SK-N-SH treated with all-trans-retinoic acid at 6 μM for 48 hours (cell line): ENCODE data around the gene MYO5B.

Experiments used
- BACH2 ChIP-seq: fragments of 250-450 bp; sonication (Bioruptor Pico); IDR thresholded peaks from 2 replicates; pipeline ENCODE4 v1.9.0; 2021; ENCODE audit warnings: mild to moderate bottlenecking, borderline replicate concordance
- CSDC2 ChIP-seq: fragments of 250-450 bp; sonication (Bioruptor Pico); IDR thresholded peaks from 2 replicates; pipeline ENCODE4 v1.5.0; 2020; ENCODE audit warnings: mild to moderate bottlenecking, moderate library complexity
- RARB ChIP-seq: fragments of 250-450 bp; sonication (Bioruptor Pico); IDR thresholded peaks from 2 replicates; pipeline ENCODE4 v1.8.0; 2021; ENCODE audit warnings: mild to moderate bottlenecking, moderate library complexity
- TCF4 ChIP-seq: fragments of 250-450 bp; sonication (Bioruptor Pico); IDR thresholded peaks from 2 replicates; pipeline ENCODE4 v1.8.0; 2021; ENCODE audit warnings: mild to moderate bottlenecking, moderate library complexity, borderline replicate concordance
- ZFP3 ChIP-seq: fragments of 250-450 bp; sonication (Bioruptor Pico); IDR thresholded peaks from 2 replicates; pipeline ENCODE4 v1.5.0; 2020; ENCODE audit warnings: mild to moderate bottlenecking, moderate library complexity
- ZFP30 ChIP-seq: fragments of 450-650 bp; formaldehyde crosslinking; IDR thresholded peaks from 2 replicates; pipeline ENCODE4 v1.5.0; 2022; ENCODE audit warnings: mild to moderate bottlenecking, moderate library complexity
- TF ChIP-seq, protein P1 (sequence below): fragments of 250-450 bp; sonication (Bioruptor Pico); IDR thresholded peaks from 2 replicates; pipeline ENCODE4 v1.8.0; 2020; ENCODE audit warnings: mild to moderate bottlenecking, moderate library complexity, borderline replicate concordance

DNA sequence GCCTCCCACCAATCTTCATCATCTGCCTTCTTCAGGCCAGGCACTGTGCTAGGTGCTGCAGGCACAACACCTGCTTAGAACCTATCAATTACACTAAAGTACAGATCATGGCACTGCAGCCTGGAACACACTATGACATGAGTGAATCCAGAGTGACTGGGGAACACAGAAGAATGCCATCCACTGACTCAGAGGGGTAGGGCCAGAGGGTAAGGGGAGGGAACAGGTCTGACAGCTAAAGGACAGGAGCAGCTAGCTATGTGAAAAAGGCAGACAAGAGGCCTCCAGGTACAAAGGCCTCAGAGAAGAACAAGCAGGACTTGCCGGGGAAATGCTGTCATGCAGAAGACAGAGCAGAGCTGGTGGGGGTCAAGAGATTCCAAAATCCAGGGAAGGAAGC, 328.3 kb downstream of the MYO5B start:
- TF ChIP-seq RARB (CRISPR knock-in tag) (no peak), CSDC2 (CRISPR knock-in tag) (no peak), BACH2 (CRISPR knock-in tag) (no peak), TCF4 (CRISPR knock-in tag) (no peak), ZFP3 (no peak), ZFP30 (CRISPR knock-in tag) (no peak)
- TF ChIP-seq, protein P1, sequence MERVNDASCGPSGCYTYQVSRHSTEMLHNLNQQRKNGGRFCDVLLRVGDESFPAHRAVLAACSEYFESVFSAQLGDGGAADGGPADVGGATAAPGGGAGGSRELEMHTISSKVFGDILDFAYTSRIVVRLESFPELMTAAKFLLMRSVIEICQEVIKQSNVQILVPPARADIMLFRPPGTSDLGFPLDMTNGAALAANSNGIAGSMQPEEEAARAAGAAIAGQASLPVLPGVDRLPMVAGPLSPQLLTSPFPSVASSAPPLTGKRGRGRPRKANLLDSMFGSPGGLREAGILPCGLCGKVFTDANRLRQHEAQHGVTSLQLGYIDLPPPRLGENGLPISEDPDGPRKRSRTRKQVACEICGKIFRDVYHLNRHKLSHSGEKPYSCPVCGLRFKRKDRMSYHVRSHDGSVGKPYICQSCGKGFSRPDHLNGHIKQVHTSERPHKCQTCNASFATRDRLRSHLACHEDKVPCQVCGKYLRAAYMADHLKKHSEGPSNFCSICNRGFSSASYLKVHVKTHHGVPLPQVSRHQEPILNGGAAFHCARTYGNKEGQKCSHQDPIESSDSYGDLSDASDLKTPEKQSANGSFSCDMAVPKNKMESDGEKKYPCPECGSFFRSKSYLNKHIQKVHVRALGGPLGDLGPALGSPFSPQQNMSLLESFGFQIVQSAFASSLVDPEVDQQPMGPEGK (CRISPR knock-in tag) = no peak
